ENCODE data around the gene TSKU.

The TSKU gene

GRCh38 chr11:76786441-76787014, 3.4 kb downstream of the TSKU start:
- Histone ChIP-seq H3K9ac (ENCODE audit: low read depth, low read length, poor library complexity, severe bottlenecking) (no peak overlapping the region), H3K27me3 (ENCODE audit: insufficient read depth, low read length, poor library complexity, severe bottlenecking) (peaks cover 3% of the 10 kb centered on the region), H3K4me1 (ENCODE audit: insufficient read depth, low read length, poor library complexity, severe bottlenecking) (peaks cover 30% of the 10 kb centered on the region), H3K79me2 (ENCODE audit: insufficient read depth, low read length) (peaks cover 71% of the 10 kb centered on the region), H3F3A (ENCODE audit: low read depth) (no peaks in the 10 kb centered on the region), H3K4me2 (ENCODE audit: low read depth, low read length, poor library complexity, severe bottlenecking) (peak overlapping the region; percentile 72), H4K20me1 (ENCODE audit: insufficient read depth, low read length, poor library complexity, severe bottlenecking) (no peaks in the 10 kb centered on the region), H3K36me3 (ENCODE audit: insufficient read depth, low read length) (no peaks in the 10 kb centered on the region), H2AFZ (ENCODE audit: low read length) (no peak overlapping the region), H3K9me3 (ENCODE audit: insufficient read depth, low read depth, low read length) (no peaks in the 10 kb centered on the region), H3K4me3 (ENCODE audit: low read length, poor library complexity, severe bottlenecking) (no peak overlapping the region), H3K9me2 (replicated peaks; ENCODE audit: low read depth, low read length) (no peaks in the 10 kb centered on the region)
- TF ChIP-seq EZH2phosphoT487 (IDR thresholded peaks at IDR 0.05; ENCODE audit: borderline replicate concordance) = no peak
- TF ChIP-seq, protein P1, sequence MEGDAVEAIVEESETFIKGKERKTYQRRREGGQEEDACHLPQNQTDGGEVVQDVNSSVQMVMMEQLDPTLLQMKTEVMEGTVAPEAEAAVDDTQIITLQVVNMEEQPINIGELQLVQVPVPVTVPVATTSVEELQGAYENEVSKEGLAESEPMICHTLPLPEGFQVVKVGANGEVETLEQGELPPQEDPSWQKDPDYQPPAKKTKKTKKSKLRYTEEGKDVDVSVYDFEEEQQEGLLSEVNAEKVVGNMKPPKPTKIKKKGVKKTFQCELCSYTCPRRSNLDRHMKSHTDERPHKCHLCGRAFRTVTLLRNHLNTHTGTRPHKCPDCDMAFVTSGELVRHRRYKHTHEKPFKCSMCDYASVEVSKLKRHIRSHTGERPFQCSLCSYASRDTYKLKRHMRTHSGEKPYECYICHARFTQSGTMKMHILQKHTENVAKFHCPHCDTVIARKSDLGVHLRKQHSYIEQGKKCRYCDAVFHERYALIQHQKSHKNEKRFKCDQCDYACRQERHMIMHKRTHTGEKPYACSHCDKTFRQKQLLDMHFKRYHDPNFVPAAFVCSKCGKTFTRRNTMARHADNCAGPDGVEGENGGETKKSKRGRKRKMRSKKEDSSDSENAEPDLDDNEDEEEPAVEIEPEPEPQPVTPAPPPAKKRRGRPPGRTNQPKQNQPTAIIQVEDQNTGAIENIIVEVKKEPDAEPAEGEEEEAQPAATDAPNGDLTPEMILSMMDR (conservative IDR thresholded peaks at IDR 0.05; ENCODE audit: low read length) = no peak

GRCh38 chr11:76787271-76787670, 4.1 kb downstream of the TSKU start:
- H3K9me2 ChIP-seq (replicated peaks; ENCODE audit: low read depth, low read length) = no peaks in the 10 kb centered on the region
- TF ChIP-seq, protein P1 (conservative IDR thresholded peaks at IDR 0.05; ENCODE audit: low read length) = no peak
- no peak for TF ChIP-seq EZH2phosphoT487 (IDR thresholded peaks at IDR 0.05; ENCODE audit: borderline replicate concordance)
- no peaks in the 10 kb centered on the region for H4K20me1 ChIP-seq (ENCODE audit: insufficient read depth, low read length, poor library complexity, severe bottlenecking)
- H3F3A ChIP-seq (ENCODE audit: low read depth) = no peaks in the 10 kb centered on the region
- H3K9me3 ChIP-seq (ENCODE audit: insufficient read depth, low read depth, low read length) = no peaks in the 10 kb centered on the region; the same call in 1 of the 2 replicates
- peaks cover 64% of the 10 kb centered on the region for H3K79me2 ChIP-seq (ENCODE audit: insufficient read depth, low read length)
- H3K9ac ChIP-seq (ENCODE audit: low read depth, low read length, poor library complexity, severe bottlenecking) = no peak overlapping the region
- H3K4me2 ChIP-seq (ENCODE audit: low read depth, low read length, poor library complexity, severe bottlenecking) = peak overlapping the region; percentile 72
- no peak overlapping the region for H3K4me3 ChIP-seq (ENCODE audit: low read length, poor library complexity, severe bottlenecking)
- peaks cover 3% of the 10 kb centered on the region for H3K27me3 ChIP-seq (ENCODE audit: insufficient read depth, low read length, poor library complexity, severe bottlenecking)
- H3K4me1 ChIP-seq (ENCODE audit: insufficient read depth, low read length, poor library complexity, severe bottlenecking) = peaks cover 23% of the 10 kb centered on the region
- H2AFZ ChIP-seq (ENCODE audit: low read length) = no peak overlapping the region
- no peaks in the 10 kb centered on the region for H3K36me3 ChIP-seq (ENCODE audit: insufficient read depth, low read length)

DNA sequence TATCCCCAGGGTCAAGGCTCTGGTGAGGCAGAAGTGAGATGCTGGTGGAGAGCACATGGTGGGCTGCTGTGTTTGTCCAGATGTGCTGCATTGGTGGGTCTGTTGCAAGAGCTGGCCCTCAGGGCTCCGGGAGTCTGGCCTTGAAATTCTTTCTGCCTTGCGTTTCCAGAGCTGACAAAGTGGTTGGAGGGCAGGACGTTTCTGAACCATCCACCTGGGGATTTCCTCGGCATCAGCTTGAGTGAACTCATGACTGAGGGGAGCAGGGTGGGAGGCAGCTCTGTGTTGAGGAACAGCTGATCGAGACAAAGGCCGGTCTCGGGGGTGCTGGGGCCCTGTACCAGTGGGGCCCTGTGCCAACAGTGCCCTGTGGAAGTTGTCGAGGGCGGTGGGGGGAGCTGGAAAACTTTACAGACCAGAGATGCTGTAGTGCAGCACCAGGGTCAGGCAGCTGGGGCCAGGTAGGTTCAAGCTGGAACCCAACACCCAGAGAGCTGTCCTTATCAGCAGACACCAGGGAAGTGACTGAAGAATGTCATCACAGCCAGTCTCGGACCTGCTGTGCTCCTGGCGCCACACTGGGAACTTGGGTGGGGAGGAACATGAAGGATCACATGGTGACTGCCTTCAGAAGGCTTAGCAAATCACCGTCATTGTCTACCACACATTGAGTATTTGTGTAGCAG, 4.9 kb downstream of the TSKU start:
- H3K4me2 ChIP-seq (ENCODE audit: low read depth, low read length, poor library complexity, severe bottlenecking) = peak overlapping the region; percentile 72
- no peak overlapping the region for H2AFZ ChIP-seq (ENCODE audit: low read length)
- no peaks in the 10 kb centered on the region for H4K20me1 ChIP-seq (ENCODE audit: insufficient read depth, low read length, poor library complexity, severe bottlenecking)
- no peak overlapping the region for H3K9ac ChIP-seq (ENCODE audit: low read depth, low read length, poor library complexity, severe bottlenecking)
- H3K4me1 ChIP-seq (ENCODE audit: insufficient read depth, low read length, poor library complexity, severe bottlenecking) = peaks cover 21% of the 10 kb centered on the region
- H3K9me2 ChIP-seq (replicated peaks; ENCODE audit: low read depth, low read length) = no peaks in the 10 kb centered on the region
- no peaks in the 10 kb centered on the region for H3K36me3 ChIP-seq (ENCODE audit: insufficient read depth, low read length)
- no peak overlapping the region for H3K4me3 ChIP-seq (ENCODE audit: low read length, poor library complexity, severe bottlenecking)
- no peaks in the 10 kb centered on the region; the same call in 1 of the 2 replicates for H3K9me3 ChIP-seq (ENCODE audit: insufficient read depth, low read depth, low read length)
- H3K79me2 ChIP-seq (ENCODE audit: insufficient read depth, low read length) = peaks cover 60% of the 10 kb centered on the region
- TF ChIP-seq, protein P1 (conservative IDR thresholded peaks at IDR 0.05; ENCODE audit: low read length) = no peak
- TF ChIP-seq EZH2phosphoT487 (IDR thresholded peaks at IDR 0.05; ENCODE audit: borderline replicate concordance) = no peak
- H3F3A ChIP-seq (ENCODE audit: low read depth) = no peaks in the 10 kb centered on the region
- H3K27me3 ChIP-seq (ENCODE audit: insufficient read depth, low read length, poor library complexity, severe bottlenecking) = peaks cover 3% of the 10 kb centered on the region

All from Loucy (cell line).